ENCODE data around the gene CTNND2.
A peak's percentile ranks its signal among the peaks of the same experiment; 100 is the strongest.
"Not testable (repeated sequence)": the region's sequence is repeated elsewhere in the genome, so short reads cannot be mapped to it uniquely, and the experiment has no call there.

Gene CTNND2

GRCh38 chr5:11050596-11051304, 853.5 kb downstream of the CTNND2 start:
- peak in 1 of 58 donors; percentile 21 for DNase-seq

- no peak for DNase-seq
Measured at GRCh38 chr5:11048760-11049159, 855.5 kb downstream of the CTNND2 start.

GRCh38 chr5:11047625-11048024, 856.6 kb downstream of the CTNND2 start:
- DNase-seq = no peak

- peak in 7 of 58 donors; percentile 8 to 58 (median 25) for DNase-seq
Measured at GRCh38 chr5:11047030-11047429, 857.2 kb downstream of the CTNND2 start.

- peak in 7 of 58 donors; percentile 7 to 41 (median 17) for DNase-seq
Measured at GRCh38 chr5:11046160-11046559, 858.1 kb downstream of the CTNND2 start.

GRCh38 chr5:11045411-11045810, 858.8 kb downstream of the CTNND2 start:
- DNase-seq = no peak

- DNase-seq = no peak
Measured at GRCh38 chr5:11044581-11044980, 859.7 kb downstream of the CTNND2 start.

- DNase-seq = no peak
Measured at GRCh38 chr5:11043881-11044280, 860.4 kb downstream of the CTNND2 start.

- DNase-seq = no peak
Measured at GRCh38 chr5:11040345-11040744, 863.9 kb downstream of the CTNND2 start.

- DNase-seq = no peak
Measured at GRCh38 chr5:11038772-11039171, 865.5 kb downstream of the CTNND2 start.

- no peak for DNase-seq
Measured at GRCh38 chr5:11037941-11038340, 866.3 kb downstream of the CTNND2 start.

GRCh38 chr5:11037080-11037479, 867.2 kb downstream of the CTNND2 start:
- no peak for DNase-seq

GRCh38 chr5:11030671-11031070, 873.6 kb downstream of the CTNND2 start:
- DNase-seq = no peak

- DNase-seq = no peak
Measured at GRCh38 chr5:11027660-11028059, 876.6 kb downstream of the CTNND2 start.

- no peak for DNase-seq
Measured at GRCh38 chr5:11026543-11026942, 877.7 kb downstream of the CTNND2 start.

GRCh38 chr5:11023945-11024344, 880.3 kb downstream of the CTNND2 start:
- DNase-seq = no peak

GRCh38 chr5:11013793-11014192, 890.5 kb downstream of the CTNND2 start:
- no peak for DNase-seq

- no peak for DNase-seq
Measured at GRCh38 chr5:11012295-11012694, 892.0 kb downstream of the CTNND2 start.

GRCh38 chr5:11010429-11011210, 893.6 kb downstream of the CTNND2 start:
- no peak for DNase-seq

GRCh38 chr5:11009576-11009975, 894.7 kb downstream of the CTNND2 start:
- DNase-seq = no peak

GRCh38 chr5:11007269-11007870, 896.9 kb downstream of the CTNND2 start:
- DNase-seq = peak in 3 of 58 donors; percentile 6 to 14 (median 6)

GRCh38 chr5:11004523-11004922, 899.7 kb downstream of the CTNND2 start:
- not testable (repeated sequence) for DNase-seq
